ENCODE measurements around the gene CTSS.

Gene CTSS

DNA sequence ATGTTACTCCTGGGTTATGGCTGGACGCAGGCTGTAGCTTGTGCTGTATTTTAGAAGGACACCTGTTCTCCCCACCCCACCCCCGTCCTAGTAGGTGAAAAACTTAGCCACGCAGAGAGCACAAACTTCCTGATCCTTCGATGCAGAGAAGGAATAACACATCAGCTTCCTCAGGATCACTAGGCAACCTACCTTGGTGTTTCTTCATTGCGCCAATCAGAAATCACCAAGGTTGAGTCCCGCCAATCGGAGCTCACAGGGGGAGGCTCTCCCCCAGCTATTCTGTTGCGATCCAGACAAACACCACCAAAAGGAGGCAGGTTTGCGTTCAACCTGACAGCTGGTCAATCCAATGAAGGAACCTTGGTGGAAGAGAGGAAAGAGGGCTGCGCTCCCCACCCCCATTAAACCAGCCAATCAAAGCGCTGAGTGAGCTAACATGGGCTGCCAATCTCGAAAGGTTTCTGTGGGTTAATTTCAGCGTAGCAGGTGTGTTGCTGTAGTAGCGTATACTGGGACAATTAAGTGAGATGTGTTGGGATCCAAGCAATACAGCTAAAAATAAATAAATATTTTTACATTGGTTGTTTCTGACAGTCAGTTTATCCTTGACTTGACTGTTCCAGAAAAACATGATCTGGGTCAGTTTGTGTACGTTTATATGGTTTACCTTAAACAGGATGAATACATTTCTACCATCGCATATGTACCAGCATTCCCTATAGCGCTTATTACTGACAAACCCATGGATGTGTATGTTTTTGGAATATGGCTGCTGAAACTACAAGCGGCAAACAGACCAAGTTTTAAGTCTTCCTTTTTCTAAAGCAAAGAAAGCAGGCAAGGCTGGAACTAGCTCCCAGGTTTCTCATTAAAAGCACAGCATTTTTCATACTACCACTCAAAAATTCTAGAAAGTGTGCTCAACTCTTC, 68.3 kb downstream of the CTSS start, which contains the start of gene GOLPH3L (continued):
- TF ChIP-seq ZNF791 (tag by site-specific recombination; IDR thresholded peaks at IDR 0.05), result no peak
- TF ChIP-seq ZNF394 (tag by site-specific recombination; IDR thresholded peaks at IDR 0.05; ENCODE audit: borderline replicate concordance), result no peak
- TF ChIP-seq, protein P1, sequence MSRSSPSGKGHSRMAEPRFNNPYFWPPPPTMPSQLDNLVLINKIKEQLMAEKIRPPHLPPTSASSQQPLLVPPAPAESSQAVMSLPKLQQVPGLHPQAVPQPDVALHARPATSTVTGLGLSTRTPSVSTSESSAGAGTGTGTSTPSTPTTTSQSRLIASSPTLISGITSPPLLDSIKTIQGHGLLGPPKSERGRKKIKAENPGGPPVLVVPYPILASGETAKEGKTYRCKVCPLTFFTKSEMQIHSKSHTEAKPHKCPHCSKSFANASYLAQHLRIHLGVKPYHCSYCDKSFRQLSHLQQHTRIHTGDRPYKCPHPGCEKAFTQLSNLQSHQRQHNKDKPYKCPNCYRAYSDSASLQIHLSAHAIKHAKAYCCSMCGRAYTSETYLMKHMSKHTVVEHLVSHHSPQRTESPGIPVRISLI (tag by site-specific recombination; IDR thresholded peaks at IDR 0.05), result no peak
- TF ChIP-seq ZFP37 (tag by site-specific recombination; IDR thresholded peaks at IDR 0.05), result no peak
- TF ChIP-seq, protein P2, sequence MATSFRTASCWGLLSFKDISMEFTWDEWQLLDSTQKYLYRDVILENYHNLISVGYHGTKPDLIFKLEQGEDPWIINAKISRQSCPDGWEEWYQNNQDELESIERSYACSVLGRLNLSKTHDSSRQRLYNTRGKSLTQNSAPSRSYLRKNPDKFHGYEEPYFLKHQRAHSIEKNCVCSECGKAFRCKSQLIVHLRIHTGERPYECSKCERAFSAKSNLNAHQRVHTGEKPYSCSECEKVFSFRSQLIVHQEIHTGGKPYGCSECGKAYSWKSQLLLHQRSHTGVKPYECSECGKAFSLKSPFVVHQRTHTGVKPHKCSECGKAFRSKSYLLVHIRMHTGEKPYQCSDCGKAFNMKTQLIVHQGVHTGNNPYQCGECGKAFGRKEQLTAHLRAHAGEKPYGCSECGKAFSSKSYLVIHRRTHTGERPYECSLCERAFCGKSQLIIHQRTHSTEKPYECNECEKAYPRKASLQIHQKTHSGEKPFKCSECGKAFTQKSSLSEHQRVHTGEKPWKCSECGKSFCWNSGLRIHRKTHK (tag by site-specific recombination; IDR thresholded peaks at IDR 0.05), result no peak
- TF ChIP-seq ZNF501 (tag by site-specific recombination; IDR thresholded peaks at IDR 0.05), result peak; percentile 56
- TF ChIP-seq ZNF629 (tag by site-specific recombination; IDR thresholded peaks at IDR 0.05), result 0 out of 2 replicates have a peak, but pooled peaks have one; percentile 16
- no peak for TF ChIP-seq ZFP41 (tag by site-specific recombination; IDR thresholded peaks at IDR 0.05; ENCODE audit: borderline replicate concordance)
- no peak for TF ChIP-seq ZFP69B (tag by site-specific recombination; IDR thresholded peaks at IDR 0.05)
- TF ChIP-seq, protein P3, sequence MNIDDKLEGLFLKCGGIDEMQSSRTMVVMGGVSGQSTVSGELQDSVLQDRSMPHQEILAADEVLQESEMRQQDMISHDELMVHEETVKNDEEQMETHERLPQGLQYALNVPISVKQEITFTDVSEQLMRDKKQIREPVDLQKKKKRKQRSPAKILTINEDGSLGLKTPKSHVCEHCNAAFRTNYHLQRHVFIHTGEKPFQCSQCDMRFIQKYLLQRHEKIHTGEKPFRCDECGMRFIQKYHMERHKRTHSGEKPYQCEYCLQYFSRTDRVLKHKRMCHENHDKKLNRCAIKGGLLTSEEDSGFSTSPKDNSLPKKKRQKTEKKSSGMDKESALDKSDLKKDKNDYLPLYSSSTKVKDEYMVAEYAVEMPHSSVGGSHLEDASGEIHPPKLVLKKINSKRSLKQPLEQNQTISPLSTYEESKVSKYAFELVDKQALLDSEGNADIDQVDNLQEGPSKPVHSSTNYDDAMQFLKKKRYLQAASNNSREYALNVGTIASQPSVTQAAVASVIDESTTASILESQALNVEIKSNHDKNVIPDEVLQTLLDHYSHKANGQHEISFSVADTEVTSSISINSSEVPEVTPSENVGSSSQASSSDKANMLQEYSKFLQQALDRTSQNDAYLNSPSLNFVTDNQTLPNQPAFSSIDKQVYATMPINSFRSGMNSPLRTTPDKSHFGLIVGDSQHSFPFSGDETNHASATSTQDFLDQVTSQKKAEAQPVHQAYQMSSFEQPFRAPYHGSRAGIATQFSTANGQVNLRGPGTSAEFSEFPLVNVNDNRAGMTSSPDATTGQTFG (tag by site-specific recombination; IDR thresholded peaks at IDR 0.05; ENCODE audit: borderline replicate concordance), result no peak
- TF ChIP-seq, protein P4, sequence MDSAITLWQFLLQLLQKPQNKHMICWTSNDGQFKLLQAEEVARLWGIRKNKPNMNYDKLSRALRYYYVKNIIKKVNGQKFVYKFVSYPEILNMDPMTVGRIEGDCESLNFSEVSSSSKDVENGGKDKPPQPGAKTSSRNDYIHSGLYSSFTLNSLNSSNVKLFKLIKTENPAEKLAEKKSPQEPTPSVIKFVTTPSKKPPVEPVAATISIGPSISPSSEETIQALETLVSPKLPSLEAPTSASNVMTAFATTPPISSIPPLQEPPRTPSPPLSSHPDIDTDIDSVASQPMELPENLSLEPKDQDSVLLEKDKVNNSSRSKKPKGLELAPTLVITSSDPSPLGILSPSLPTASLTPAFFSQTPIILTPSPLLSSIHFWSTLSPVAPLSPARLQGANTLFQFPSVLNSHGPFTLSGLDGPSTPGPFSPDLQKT (IDR thresholded peaks at IDR 0.05; ENCODE audit: borderline replicate concordance, low read depth, low read length), result no peak
- TF ChIP-seq, protein P5, sequence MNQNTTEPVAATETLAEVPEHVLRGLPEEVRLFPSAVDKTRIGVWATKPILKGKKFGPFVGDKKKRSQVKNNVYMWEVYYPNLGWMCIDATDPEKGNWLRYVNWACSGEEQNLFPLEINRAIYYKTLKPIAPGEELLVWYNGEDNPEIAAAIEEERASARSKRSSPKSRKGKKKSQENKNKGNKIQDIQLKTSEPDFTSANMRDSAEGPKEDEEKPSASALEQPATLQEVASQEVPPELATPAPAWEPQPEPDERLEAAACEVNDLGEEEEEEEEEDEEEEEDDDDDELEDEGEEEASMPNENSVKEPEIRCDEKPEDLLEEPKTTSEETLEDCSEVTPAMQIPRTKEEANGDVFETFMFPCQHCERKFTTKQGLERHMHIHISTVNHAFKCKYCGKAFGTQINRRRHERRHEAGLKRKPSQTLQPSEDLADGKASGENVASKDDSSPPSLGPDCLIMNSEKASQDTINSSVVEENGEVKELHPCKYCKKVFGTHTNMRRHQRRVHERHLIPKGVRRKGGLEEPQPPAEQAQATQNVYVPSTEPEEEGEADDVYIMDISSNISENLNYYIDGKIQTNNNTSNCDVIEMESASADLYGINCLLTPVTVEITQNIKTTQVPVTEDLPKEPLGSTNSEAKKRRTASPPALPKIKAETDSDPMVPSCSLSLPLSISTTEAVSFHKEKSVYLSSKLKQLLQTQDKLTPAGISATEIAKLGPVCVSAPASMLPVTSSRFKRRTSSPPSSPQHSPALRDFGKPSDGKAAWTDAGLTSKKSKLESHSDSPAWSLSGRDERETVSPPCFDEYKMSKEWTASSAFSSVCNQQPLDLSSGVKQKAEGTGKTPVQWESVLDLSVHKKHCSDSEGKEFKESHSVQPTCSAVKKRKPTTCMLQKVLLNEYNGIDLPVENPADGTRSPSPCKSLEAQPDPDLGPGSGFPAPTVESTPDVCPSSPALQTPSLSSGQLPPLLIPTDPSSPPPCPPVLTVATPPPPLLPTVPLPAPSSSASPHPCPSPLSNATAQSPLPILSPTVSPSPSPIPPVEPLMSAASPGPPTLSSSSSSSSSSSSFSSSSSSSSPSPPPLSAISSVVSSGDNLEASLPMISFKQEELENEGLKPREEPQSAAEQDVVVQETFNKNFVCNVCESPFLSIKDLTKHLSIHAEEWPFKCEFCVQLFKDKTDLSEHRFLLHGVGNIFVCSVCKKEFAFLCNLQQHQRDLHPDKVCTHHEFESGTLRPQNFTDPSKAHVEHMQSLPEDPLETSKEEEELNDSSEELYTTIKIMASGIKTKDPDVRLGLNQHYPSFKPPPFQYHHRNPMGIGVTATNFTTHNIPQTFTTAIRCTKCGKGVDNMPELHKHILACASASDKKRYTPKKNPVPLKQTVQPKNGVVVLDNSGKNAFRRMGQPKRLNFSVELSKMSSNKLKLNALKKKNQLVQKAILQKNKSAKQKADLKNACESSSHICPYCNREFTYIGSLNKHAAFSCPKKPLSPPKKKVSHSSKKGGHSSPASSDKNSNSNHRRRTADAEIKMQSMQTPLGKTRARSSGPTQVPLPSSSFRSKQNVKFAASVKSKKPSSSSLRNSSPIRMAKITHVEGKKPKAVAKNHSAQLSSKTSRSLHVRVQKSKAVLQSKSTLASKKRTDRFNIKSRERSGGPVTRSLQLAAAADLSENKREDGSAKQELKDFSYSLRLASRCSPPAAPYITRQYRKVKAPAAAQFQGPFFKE (tag by site-specific recombination; IDR thresholded peaks at IDR 0.05; ENCODE audit: borderline replicate concordance), result no peak
- TF ChIP-seq ZNF621 (tag by site-specific recombination; IDR thresholded peaks at IDR 0.05), result no peak
- TF ChIP-seq FEZF1 (tag by site-specific recombination; IDR thresholded peaks at IDR 0.05), result no peak
- no peak for TF ChIP-seq MEIS1 (CRISPR knock-in tag; IDR thresholded peaks at IDR 0.05; ENCODE audit: borderline replicate concordance)
- no peak for TF ChIP-seq ZNF239 (tag by site-specific recombination; IDR thresholded peaks at IDR 0.05)
- TF ChIP-seq ZNF146 (tag by site-specific recombination; IDR thresholded peaks at IDR 0.05), result no peak
- no peak for TF ChIP-seq ZNF311 (tag by site-specific recombination; IDR thresholded peaks at IDR 0.05; ENCODE audit: borderline replicate concordance)
- no peak for TF ChIP-seq GLIS1 (tag by site-specific recombination; IDR thresholded peaks at IDR 0.05)
- TF ChIP-seq GLI4 (tag by site-specific recombination; IDR thresholded peaks at IDR 0.05), result no peak
- TF ChIP-seq, protein P6, sequence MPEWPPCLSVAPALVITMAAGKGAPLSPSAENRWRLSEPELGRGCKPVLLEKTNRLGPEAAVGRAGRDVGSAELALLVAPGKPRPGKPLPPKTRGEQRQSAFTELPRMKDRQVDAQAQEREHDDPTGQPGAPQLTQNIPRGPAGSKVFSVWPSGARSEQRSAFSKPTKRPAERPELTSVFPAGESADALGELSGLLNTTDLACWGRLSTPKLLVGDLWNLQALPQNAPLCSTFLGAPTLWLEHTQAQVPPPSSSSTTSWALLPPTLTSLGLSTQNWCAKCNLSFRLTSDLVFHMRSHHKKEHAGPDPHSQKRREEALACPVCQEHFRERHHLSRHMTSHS (tag by site-specific recombination; IDR thresholded peaks at IDR 0.05), result no peak
- 0 out of 2 replicates have a peak, but pooled peaks have one; percentile 48 for TF ChIP-seq ZEB2 (tag by site-specific recombination; IDR thresholded peaks at IDR 0.05)

Measured in HEK293 (cell line).